IPS DF 4.7 (cell line): ENCODE measurements around the gene LOXL3.

Source experiments
- DNase-seq: peaks from one replicate; pipeline ENCODE4 v3.0.0-alpha.2; 2013; ENCODE audit warnings: low spot score; ENCODE audit errors: extremely low read depth

Gene LOXL3

DNA sequence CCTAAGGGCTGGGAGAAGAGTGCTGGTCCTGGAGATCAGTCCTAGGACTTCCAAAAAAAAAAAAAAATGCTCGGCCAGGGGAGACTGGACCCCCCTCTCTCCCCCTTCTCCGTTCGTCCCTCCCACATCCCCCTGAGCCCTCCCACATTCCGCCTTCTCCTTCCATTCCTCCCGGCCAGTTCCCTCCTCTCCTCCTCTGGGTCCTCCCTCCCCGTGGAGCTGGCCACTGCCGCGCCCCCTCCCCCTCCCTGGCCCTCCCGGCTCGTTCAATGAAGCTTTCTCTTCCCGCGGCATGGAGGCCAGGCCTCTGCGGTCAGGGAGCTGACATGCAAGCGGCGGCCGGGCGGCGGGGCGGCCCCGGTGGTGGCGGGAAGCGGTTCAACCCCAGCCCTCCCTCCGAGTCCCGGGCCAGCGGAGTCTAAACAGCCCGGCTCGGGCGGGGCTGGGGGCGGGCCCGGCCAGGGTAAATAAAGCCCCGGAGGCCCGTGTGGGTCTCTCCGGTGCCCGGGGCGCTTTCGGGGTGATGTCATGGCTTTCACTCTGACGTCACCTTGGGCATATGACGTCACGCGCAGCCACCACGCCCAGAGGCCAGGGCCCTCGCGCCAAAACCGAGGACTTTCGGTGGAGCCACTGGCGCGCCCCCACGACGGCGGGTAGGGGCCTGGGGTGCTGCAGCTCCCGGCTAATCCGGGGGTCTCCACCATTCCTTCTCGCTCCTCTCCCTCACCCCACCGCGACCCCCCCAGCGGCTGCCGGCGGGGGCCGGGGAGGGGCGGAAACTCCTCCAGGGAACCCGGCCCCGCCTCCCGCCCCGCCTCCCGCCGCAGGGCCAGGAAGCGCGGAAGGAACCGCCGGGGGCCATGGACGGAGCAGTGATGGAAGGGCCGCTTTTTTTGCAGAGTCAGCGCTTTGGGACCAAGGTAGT, at the start of gene LOXL3, which contains the start of gene DOK1:
LOXL3 (minus strand) TSS at position 51 of the 928 bp plus-strand sequence. CDS start 1,308 bp downstream, outside the sequence.
DOK1 (plus strand) TSS at position 829 of the 928 bp plus-strand sequence; CDS start at position 864, 35 bp downstream.
- DNase-seq, result no peak

- no peak for DNase-seq
Observed at GRCh38 chr2:74602586-74603281, 49.0 kb upstream of the LOXL3 start.

GRCh38 chr2:74599676-74600075, 45.9 kb upstream of the LOXL3 start:
- DNase-seq, result no peak

DNA sequence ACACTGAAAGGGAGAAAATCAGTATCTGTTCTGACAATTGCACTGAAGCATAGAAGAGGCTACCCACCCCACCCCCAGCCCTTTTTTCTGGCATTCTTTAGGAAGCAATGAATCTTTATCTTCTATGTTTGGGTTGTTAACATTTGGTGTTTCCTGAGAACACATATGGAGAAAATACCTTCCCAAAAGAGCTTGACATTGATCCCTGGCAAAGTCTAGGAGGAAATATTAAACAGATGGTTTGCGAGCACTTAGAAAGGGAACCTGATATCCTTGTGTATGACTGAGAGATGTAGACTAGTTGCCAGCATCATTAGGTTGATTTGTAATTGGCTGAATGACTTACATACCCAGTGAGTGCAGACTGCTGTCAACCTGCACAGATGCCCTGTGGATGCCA, 43.7 kb upstream of the LOXL3 start:
- no peak for DNase-seq

- DNase-seq, result no peak
Observed at GRCh38 chr2:74596584-74596983, 42.8 kb upstream of the LOXL3 start.

DNA sequence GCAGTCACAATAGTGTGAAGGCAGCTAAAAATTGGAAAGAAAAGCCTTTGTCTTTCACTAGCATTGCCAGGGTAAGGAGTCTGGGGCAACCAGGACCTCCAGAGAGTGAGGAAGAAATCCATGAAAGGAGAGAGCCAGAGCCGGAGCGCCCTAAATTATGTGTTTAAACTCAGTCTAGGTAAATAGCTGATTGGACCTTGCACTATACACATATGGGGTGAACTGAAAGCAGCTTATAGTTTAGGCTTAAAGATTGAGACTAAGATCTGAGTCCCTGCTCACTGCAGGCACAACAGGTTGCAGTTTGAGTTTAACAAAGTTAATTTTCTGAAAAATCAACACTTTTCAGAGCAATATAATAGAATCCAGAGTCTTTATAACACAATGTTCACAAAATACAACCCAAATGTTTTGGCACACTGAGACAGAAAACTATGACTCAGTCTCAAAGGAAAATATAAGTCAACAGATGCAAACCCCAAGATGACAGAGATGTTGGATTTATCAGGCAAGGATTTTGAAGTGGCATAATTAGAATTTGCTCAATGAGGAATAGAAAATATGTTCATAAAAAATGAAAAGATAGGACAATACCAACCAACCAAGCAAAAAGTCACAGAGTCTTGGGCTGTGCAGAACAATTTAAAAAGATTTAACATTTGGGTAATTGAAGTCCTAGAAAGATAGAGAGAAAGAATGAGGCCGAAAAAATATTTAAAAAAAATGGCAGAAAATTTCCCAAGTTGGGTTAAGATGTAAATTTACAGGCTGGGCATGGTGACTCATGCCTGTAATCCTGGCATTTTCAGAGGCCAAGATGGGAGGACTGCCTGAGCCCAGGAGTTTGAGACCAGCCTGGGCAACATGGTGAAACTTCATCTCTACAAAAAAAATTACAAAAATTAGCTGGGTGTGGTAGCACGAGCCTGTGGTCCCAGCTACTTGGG, 40.4 kb upstream of the LOXL3 start:
- no peak for DNase-seq

GRCh38 chr2:74588664-74589063, 34.9 kb upstream of the LOXL3 start:
- no peak for DNase-seq

- peak; percentile 38 for DNase-seq
Observed at GRCh38 chr2:74587664-74588277, 34.0 kb upstream of the LOXL3 start.

DNA sequence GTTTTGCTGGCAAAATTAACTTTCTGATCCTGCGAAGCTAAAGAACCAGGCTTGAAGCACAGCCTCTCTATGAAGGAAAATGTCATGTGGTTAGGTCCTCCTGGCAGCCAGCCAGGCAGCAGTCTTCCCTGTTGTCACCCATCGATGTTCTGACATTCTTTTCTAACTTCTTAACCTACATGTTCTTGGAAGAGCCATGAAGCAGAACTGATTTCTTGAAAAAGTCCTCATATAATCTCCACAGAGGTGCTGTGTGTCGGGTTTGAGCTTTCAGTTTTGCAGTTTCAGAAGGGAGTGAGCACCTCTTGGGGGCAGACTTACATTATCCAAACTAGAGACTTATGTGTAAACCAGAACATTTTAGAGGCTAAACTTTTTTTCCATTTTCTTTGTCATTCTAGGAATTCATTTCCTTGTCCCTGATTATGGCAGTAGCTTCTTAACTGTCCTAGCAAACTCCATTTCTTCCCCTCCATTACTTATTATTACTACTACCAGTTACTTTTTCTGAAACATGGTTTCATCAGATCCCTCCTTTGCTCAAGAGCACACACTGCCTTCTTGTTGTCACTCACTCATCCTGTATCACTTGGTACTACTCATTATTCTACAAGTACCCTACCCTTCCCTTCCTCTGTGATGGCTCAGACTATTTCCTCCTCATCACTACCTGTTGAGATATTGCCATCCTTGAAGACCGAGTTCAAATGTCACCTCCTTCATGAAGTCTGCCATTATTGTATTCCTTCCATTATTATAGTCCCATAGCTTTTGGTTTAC, 31.9 kb upstream of the LOXL3 start:
- DNase-seq, result no peak

DNA sequence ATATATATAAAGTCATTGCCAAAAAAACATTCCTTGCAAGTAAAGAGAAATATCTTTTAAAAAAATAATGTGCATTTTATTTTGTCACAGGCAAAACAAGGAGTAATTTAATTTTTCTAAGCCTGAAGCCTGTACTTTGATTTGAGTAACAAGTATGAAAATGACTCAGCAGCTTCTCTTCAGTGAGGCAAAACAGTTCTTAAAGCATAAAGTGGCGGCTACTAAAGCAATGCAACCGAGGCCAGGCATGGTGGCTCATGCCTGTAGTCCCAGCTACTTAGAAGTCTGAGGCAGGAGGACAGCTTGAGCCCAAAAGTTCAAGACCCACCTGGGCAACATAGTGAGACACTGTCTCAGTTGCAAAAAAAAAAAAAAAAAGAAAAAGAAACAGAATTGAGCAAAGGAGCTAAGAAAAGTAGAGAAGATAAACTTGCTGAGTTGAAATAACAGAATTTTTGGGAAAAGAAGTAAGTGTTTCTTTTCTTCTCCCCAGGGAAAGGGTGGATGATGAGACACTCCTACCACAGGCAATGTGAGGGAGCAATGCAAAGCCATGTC, 30.4 kb upstream of the LOXL3 start:
- DNase-seq, result no peak

DNA sequence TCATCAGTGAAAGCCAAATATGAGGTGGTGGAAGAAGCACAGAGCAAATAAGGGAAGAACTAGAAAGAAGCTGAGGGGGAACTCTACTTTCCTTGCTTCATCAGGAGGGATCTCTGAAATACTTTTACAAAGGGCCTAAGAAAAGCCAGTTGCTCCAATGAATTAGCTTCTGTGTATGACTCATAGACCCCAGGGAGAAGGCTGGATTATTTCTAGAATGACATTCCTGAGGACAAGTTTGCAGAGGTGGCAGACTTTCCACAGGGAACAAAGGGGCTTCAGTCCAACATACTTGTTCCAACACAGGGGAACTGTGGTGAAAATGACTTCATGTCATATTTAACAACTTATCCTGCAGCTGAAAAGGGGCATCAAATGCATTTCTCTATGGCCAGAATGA, 29.8 kb upstream of the LOXL3 start:
- no peak for DNase-seq

- no peak for DNase-seq
Observed at GRCh38 chr2:74582184-74582583, 28.4 kb upstream of the LOXL3 start.

- DNase-seq, result no peak
Observed at GRCh38 chr2:74581463-74581862, 27.7 kb upstream of the LOXL3 start.

- DNase-seq, result no peak
Observed at GRCh38 chr2:74578408-74578807, 24.7 kb upstream of the LOXL3 start.

DNA sequence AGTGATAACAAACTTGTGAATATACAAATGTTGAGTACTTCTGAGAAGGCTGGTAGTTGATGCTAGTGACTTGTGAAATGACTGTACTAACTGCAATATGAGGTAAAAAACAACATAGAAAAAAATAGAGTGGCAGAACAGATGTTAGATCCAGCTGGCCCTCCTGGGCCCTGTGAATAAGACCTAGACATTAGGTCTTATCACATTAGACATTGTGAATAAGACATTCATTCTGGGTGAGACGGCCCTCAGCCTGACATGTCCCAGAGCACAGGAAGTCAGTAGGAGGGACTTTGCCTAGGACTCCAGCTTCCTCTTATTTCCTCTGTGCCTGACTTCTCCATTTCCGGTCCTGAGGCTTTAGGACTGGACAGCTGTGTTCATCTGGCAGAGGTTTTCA, 23.7 kb upstream of the LOXL3 start:
- DNase-seq, result no peak

- no peak for DNase-seq
Observed at GRCh38 chr2:74576863-74577229, 23.1 kb upstream of the LOXL3 start.

- DNase-seq, result no peak
Observed at GRCh38 chr2:74576211-74576862, 22.6 kb upstream of the LOXL3 start.

GRCh38 chr2:74575320-74575719, 21.6 kb upstream of the LOXL3 start:
- no peak for DNase-seq
